GM12878 (cell line): ENCODE results near the gene SLC6A9. TPM values are rescaled to one million over a fixed set of nuclear protein-coding genes. Genes with fewer than 3 reads are reported as not detected.

ENCODE experiments used
- BHLHE40 ChIP-seq, 2 experiments: fragments of 450-650 bp in 1 of 2; IDR thresholded peaks; 2 replicates each; pipeline ENCODE4 v1.6.1; 2011 to 2017; ENCODE audit warnings: low read depth in 2 of 2, borderline replicate concordance in 1 of 2, improper control_type of control experiment in 1 of 2, low read length in 1 of 2, mild to moderate bottlenecking in 1 of 2
- CBFB ChIP-seq: IDR thresholded peaks from 2 replicates; pipeline ENCODE4 v1.6.1; 2016; ENCODE audit warnings: antibody characterized with exemption, low read depth
- CBX5 ChIP-seq: sonication (generic); IDR thresholded peaks from 2 replicates; pipeline ENCODE4 v1.6.1; 2016; ENCODE audit warnings: low read depth, moderate library complexity, mild to moderate bottlenecking, inconsistent platforms
- CEBPB ChIP-seq, 2 experiments: fragments of 150-350 bp in 1 of 2; IDR thresholded peaks; 2 replicates each; pipeline ENCODE4 v1.6.1; 2012 to 2014; ENCODE audit warnings: low read depth in 2 of 2, low read length in 2 of 2, borderline replicate concordance in 1 of 2, inconsistent platforms in 1 of 2
- CHD2 ChIP-seq: IDR thresholded peaks from 2 replicates; pipeline ENCODE4 v1.6.1; 2011; ENCODE audit warnings: low read depth, low read length, improper control_type of control experiment, borderline replicate concordance
- CHD4 ChIP-seq: fragments of 200-600 bp; sonication (generic); IDR thresholded peaks from 2 replicates; pipeline ENCODE4 v1.6.1; 2016; ENCODE audit warnings: mild to moderate bottlenecking
- CTCF ChIP-seq, 3 experiments: IDR thresholded peaks in 2 of 3; conservative IDR thresholded peaks in 1 of 3; 2 replicates each; pipeline ENCODE4 v1.5.1; 2011; ENCODE audit warnings: low read depth in 3 of 3, low read length in 3 of 3, mild to moderate bottlenecking in 3 of 3, control low read depth in 2 of 3, moderate library complexity in 2 of 3, inconsistent platforms in 1 of 3, mixed read lengths in 1 of 3; ENCODE audit not compliant: control insufficient read depth in 2 of 3, insufficient read depth in 1 of 3; ENCODE audit errors: extremely low read depth in 1 of 3
- DPF2 ChIP-seq: fragments of 450-650 bp; IDR thresholded peaks from 2 replicates; pipeline ENCODE4 v1.6.1; 2017; ENCODE audit warnings: mild to moderate bottlenecking
- GABPA ChIP-seq: IDR thresholded peaks from 2 replicates; pipeline ENCODE4 v1.6.1; 2014; ENCODE audit warnings: antibody characterized with exemption, low read depth, mild to moderate bottlenecking, inconsistent platforms
- GATAD2B ChIP-seq: fragments of 450-650 bp; conservative IDR thresholded peaks from 2 replicates; pipeline ENCODE4 v1.6.1; 2017; ENCODE audit warnings: low read depth, mild to moderate bottlenecking, moderate library complexity
- MYB ChIP-seq: fragments of 150-350 bp; IDR thresholded peaks from 2 replicates; pipeline ENCODE4 v1.6.1; 2014; ENCODE audit warnings: mild to moderate bottlenecking, low read depth, low read length, borderline replicate concordance
- MYC ChIP-seq: IDR thresholded peaks from 2 replicates; pipeline ENCODE4 v1.6.1; 2011; ENCODE audit warnings: mild to moderate bottlenecking, low read length, moderate library complexity, inconsistent platforms; ENCODE audit not compliant: insufficient read depth, insufficient replicate concordance, insufficient read length, severe bottlenecking
- NR2C1 ChIP-seq: fragments of 450-650 bp; IDR thresholded peaks from 2 replicates; pipeline ENCODE4 v1.6.1; 2017; ENCODE audit warnings: antibody characterized with exemption, mild to moderate bottlenecking, moderate library complexity
- POU2F2 ChIP-seq: IDR thresholded peaks from 3 replicates; pipeline ENCODE4 v1.6.1; 2011; ENCODE audit warnings: low read depth, mild to moderate bottlenecking, low read length, borderline replicate concordance
- RELA ChIP-seq: fragments of 450-650 bp; IDR thresholded peaks from 2 replicates; pipeline ENCODE4 v1.8.0; 2014; ENCODE audit warnings: borderline replicate concordance; ENCODE audit not compliant: partially characterized antibody
- SMAD1 ChIP-seq: fragments of 450-650 bp; IDR thresholded peaks from 2 replicates; pipeline ENCODE4 v1.6.1; 2018; ENCODE audit warnings: mild to moderate bottlenecking, low read depth; ENCODE audit not compliant: partially characterized antibody
- SREBF1 ChIP-seq: IDR thresholded peaks from 2 replicates; pipeline ENCODE4 v1.6.1; 2012; ENCODE audit warnings: mild to moderate bottlenecking, low read length
- STAT1 ChIP-seq: fragments of 450-650 bp; conservative IDR thresholded peaks from 2 replicates; pipeline ENCODE4 v1.6.1; 2014; ENCODE audit warnings: antibody characterized with exemption, mild to moderate bottlenecking
- TCF12 ChIP-seq: IDR thresholded peaks from 2 replicates; pipeline ENCODE4 v1.6.1; 2011; ENCODE audit warnings: low read depth, mild to moderate bottlenecking, low read length
- ZNF274 ChIP-seq: IDR thresholded peaks from one replicate; pipeline ENCODE4 v1.8.0; 2011; ENCODE audit not compliant: insufficient read length, insufficient read depth
- polyA plus RNA-seq, 11 experiments: library from polyadenylated mRNA; depleted of rRNA in 4 of 11; unstranded in 6 of 11; stranded (reverse) in 5 of 11; fragments of >200 nt; fragmentation: Nextera tagmentation in 4 of 11; fragmentation: Illumina TruSeq in 1 of 11; extraction: Ambion mirVana in 4 of 11; extraction: Trizol in 1 of 11; gene quantifications; 1 replicate in 1 of 11; 2 replicates in 10 of 11; pipeline versions ENCODE4 v1.2.1 to v1.2.3, GENCODE V29; 2011 to 2016; ENCODE audit warnings: inconsistent platforms in 2 of 11, missing spikeins in 2 of 11, low read depth in 1 of 11
- total RNA-seq, 4 experiments: library from RNA; depleted of rRNA in 3 of 4; stranded (reverse); fragments of >200 nt in 3 of 4; fragmentation: Illumina TruSeq in 1 of 4; extraction: Trizol in 1 of 4; gene quantifications; 2 replicates each; pipeline versions ENCODE4 v1.2.1 to v1.2.3, GENCODE V29; 2013 to 2021
- TF ChIP-seq, protein P1 (sequence below): fragments of 450-650 bp; conservative IDR thresholded peaks from 2 replicates; pipeline ENCODE4 v1.6.1; 2017; ENCODE audit warnings: mild to moderate bottlenecking, moderate library complexity
- TF ChIP-seq, protein P2 (sequence below): fragments of 450-650 bp; IDR thresholded peaks from 2 replicates; pipeline ENCODE4 v1.6.1; 2016; ENCODE audit warnings: mild to moderate bottlenecking, moderate library complexity, borderline replicate concordance

SLC6A9 gene
- total and polyA plus RNA-seq, 10 of the 15 experiments (the other 5 are each of a cell fraction or from before 2014, with no cell fraction given), result 0.02 to 2.0 (median 0.63) TPM

DNA sequence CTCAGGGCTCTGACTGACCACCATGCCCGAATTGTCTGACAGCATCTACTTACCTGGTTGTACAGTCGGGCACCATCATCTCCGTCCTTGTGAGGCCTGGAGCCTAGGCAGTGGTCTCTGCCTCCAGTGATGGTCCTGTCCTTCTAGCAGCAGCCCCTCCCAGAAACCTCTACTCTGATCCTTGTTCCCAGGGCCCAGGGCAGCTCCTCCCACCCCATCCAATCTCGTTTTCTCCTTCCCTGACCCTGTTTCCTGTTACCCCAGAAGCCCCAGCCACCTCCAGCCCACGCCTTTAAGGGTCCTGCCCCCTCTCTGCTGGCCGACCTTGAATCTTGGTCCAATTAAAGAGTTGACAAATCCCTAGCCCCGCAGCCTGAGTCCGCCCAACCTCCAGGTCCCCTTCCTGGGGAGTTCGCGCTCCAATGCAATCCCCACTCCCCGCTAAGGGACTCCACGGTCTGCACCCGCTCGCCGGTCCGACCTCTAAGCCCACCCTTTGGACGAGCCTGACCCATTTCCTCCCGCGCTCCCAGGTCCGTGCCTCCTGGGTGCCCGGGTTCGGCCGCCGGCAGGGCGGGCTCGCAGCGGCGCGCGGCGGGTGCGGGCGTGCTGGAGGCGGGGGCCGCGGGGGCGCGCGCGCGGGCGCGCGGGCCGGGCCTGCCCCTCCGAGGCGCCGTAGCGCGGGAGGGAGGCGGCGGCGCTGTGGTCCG lies 52.6 kb downstream of the SLC6A9 start, which contains the start of gene B4GALT2 (continued):
- TF ChIP-seq, protein P1, sequence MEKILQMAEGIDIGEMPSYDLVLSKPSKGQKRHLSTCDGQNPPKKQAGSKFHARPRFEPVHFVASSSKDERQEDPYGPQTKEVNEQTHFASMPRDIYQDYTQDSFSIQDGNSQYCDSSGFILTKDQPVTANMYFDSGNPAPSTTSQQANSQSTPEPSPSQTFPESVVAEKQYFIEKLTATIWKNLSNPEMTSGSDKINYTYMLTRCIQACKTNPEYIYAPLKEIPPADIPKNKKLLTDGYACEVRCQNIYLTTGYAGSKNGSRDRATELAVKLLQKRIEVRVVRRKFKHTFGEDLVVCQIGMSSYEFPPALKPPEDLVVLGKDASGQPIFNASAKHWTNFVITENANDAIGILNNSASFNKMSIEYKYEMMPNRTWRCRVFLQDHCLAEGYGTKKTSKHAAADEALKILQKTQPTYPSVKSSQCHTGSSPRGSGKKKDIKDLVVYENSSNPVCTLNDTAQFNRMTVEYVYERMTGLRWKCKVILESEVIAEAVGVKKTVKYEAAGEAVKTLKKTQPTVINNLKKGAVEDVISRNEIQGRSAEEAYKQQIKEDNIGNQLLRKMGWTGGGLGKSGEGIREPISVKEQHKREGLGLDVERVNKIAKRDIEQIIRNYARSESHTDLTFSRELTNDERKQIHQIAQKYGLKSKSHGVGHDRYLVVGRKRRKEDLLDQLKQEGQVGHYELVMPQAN, result no peak
- TF ChIP-seq DPF2 (no peak), GATAD2B (no peak), MYB (no peak), SREBF1 (no peak), ZNF274 (no peak), NR2C1 (no peak), POU2F2 (no peak), CEBPB (IDR thresholded peaks at IDR 0.05; ENCODE audit: borderline replicate concordance in 1 of 2, low read depth in 2 of 2, low read length in 2 of 2) (no peak), MYC (no peak), CTCF (IDR thresholded peaks at IDR 0.05 in 2 of 3, conservative IDR thresholded peaks at IDR 0.05 in 1 of 3; ENCODE audit: control insufficient read depth in 2 of 3, extremely low read depth in 1 of 3, insufficient read depth in 1 of 3, low read depth in 3 of 3, low read length in 3 of 3) (no peak), STAT1 (no peak), SMAD1 (no peak), GABPA (no peak), BHLHE40 (IDR thresholded peaks at IDR 0.05; ENCODE audit: borderline replicate concordance in 1 of 2, low read depth in 2 of 2, low read length in 1 of 2) (peak in 1 of 2 experiments; percentile 18; a peak in 1 of 4 replicates), CHD4 (no peak), RELA (no peak), CBX5 (no peak), CHD2 (0 out of 2 replicates have a peak, but pooled peaks have one; percentile 15), CBFB (no peak), TCF12 (no peak)
- TF ChIP-seq, protein P2, sequence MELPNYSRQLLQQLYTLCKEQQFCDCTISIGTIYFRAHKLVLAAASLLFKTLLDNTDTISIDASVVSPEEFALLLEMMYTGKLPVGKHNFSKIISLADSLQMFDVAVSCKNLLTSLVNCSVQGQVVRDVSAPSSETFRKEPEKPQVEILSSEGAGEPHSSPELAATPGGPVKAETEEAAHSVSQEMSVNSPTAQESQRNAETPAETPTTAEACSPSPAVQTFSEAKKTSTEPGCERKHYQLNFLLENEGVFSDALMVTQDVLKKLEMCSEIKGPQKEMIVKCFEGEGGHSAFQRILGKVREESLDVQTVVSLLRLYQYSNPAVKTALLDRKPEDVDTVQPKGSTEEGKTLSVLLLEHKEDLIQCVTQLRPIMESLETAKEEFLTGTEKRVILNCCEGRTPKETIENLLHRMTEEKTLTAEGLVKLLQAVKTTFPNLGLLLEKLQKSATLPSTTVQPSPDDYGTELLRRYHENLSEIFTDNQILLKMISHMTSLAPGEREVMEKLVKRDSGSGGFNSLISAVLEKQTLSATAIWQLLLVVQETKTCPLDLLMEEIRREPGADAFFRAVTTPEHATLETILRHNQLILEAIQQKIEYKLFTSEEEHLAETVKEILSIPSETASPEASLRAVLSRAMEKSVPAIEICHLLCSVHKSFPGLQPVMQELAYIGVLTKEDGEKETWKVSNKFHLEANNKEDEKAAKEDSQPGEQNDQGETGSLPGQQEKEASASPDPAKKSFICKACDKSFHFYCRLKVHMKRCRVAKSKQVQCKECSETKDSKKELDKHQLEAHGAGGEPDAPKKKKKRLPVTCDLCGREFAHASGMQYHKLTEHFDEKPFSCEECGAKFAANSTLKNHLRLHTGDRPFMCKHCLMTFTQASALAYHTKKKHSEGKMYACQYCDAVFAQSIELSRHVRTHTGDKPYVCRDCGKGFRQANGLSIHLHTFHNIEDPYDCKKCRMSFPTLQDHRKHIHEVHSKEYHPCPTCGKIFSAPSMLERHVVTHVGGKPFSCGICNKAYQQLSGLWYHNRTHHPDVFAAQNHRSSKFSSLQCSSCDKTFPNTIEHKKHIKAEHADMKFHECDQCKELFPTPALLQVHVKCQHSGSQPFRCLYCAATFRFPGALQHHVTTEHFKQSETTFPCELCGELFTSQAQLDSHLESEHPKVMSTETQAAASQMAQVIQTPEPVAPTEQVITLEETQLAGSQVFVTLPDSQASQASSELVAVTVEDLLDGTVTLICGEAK, result no peak
